GM18907 (cell line): ENCODE measurements around the gene PGF.

Source experiments
- ATAC-seq: cut with Tn5 transposase; IDR thresholded peaks from one replicate; pipeline ENCODE4 v1.9.1; 2021; ENCODE audit warnings: mild to moderate bottlenecking, moderate library complexity; ENCODE audit not compliant: unreplicated experiment

PGF gene

GRCh38 chr14:74921053-74921620 lies 34.3 kb downstream of the PGF start:
- ATAC-seq = no peak

GRCh38 chr14:74920281-74920680 lies 35.1 kb downstream of the PGF start:
- ATAC-seq = no peak

GRCh38 chr14:74919421-74920165 lies 35.8 kb downstream of the PGF start:
- ATAC-seq = no peak

GRCh38 chr14:74918380-74918779 lies 37.0 kb downstream of the PGF start:
- ATAC-seq = no peak

DNA sequence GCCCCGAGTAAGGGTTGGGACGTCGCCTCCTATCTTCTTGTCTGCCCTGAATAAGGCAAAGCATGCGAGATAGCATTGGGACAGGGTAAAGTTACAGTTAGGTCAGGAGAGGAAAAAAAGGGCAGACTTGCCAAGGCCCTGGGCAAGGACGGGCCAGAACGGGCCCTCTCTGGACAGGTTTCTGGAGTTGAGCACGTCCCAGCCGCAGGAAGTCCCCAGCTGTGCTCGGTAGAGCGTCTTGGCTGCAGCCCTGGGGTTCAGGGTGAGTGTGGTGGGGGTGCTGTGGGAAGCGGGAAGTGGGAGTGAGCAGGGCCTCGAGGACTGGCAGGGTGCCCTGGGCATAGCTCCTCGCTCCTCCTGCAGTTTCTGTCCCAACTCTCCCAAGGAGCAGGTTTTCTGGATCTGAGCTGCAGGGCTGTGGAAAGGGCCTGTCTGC lies 37.7 kb downstream of the PGF start:
- no peak for ATAC-seq

- no peak for ATAC-seq
Observed at GRCh38 chr14:74917178-74917543, 38.2 kb downstream of the PGF start.

GRCh38 chr14:74915826-74916225 lies 39.6 kb downstream of the PGF start:
- ATAC-seq = no peak

DNA sequence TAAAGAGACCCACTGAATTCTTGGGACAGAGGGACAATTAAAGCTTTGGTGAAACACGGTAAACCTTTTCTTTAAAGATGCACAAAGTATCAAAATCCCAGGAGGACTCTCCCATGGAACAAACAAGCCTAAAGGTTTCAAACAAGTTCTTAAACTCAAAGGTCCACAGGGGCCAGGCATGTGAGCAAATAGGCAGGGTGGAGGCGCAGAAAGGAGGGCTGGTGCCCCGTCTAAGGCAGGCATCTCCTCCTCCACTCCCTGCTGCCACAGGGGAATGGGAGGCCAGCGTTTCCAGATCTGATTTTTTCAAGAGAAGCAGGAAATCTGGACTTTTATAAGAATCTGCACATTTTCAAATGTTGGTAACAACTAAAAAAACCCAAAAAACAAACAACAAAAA lies 40.0 kb downstream of the PGF start:
- no peak for ATAC-seq

DNA sequence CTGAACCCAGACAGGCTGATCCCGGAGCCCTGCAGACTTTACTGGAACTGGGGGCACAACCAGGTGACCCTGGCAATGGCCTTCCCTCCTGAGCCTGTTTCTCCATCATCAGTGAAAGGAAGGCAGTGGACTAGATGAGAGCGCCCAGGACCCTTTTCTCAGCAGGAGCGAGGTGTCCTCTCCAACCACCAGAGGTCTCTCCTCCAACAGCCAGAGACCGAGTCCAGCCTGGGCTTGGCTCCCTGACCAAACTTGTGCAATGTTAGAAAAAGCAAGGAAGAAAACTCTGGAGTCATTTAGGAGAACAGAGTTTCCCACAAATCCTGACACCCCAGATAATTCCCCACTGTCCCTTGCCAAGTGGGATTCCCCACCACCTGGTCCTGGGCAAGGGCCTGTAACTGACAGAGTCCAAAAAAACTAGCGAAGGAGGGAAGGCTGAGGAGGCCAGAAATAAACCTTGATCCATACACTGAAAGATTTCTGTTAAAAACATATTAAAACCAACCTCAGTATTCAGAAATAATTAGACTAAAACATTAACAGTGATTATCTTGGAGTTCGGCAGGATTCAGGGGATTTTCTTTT lies 41.3 kb downstream of the PGF start:
- no peak for ATAC-seq

GRCh38 chr14:74913393-74913910 lies 41.9 kb downstream of the PGF start:
- ATAC-seq = no peak

DNA sequence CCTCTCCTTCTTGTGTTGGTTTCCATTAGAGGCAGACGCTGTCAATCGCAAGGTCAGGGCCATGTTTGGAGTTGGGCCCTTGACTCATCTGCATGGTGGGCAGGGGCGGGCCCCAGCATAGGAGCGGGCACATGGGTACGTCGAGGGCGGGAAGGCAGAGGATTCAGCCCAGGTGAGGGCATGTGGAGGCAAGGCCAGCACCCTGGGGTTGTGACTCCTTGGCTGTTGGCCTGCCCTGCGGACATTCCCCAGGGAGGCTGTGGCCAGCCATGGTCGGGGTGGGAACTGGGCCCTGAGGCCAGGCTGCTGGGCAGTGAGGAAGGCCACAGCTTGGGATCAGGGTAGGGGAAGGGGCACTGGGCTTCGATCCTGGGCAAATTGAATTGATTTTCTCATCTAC lies 42.6 kb downstream of the PGF start:
- no peak for ATAC-seq

GRCh38 chr14:74912111-74912510 lies 43.3 kb downstream of the PGF start:
- no peak for ATAC-seq

DNA sequence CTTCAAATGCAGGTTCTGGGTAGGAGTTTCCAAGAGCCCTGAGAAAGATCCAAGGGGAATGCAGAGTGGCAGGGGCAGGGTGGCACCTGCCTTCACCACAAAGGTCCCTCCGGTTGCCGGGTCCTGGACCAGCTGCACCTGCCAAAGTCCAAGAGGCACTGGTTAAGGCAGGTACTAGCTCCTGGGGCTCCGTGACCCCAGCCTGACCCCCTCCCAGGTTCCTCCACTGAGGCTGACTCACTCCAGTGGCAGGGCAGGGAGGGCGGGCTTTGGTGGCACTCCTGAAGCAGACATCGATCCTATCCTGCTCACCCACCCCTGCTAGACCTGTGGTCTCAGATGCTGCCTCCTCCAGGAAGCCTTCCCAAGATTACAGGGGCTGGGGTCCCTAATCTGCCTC lies 43.7 kb downstream of the PGF start:
- no peak for ATAC-seq

GRCh38 chr14:74911221-74911620 lies 44.2 kb downstream of the PGF start:
- no peak for ATAC-seq

DNA sequence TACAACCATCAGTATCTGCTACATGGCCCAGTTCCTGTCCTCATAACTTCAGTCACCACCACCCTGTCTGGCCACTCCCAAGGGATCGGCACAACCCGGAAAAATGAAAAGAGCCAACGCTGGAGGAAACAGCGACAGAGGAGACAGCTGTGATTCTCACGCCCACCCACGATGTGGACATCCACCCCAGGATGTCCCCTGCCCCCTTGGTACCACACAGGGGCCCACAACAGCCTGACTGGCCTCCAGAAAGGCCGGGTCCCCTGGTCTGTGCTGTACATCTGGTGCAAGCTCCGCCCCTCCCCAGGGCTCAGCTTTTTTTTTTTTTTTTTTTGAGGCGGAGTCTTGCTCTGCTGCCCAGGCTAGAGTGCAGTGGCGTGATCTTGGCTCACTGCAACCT lies 44.8 kb downstream of the PGF start:
- no peak for ATAC-seq

DNA sequence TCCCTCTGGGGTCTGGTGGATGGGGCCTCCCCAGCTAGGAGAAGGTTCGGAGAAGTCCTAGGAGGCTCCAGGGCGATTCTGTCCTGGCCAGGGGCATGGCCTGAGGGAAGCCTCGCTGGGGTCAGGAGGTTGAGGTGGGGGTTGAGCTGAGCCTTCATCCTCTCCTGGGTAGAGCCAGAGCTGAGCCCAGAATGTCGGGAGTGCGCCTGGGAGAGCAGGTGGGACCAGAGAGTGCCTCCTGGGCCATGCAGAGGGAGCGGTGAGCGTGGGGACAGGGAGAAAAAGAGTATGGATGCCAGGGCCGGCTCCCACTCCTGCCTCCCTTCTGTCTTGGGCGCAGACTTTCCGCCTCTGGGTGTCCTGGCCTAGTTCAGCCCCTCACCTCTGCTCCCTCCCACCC lies 45.5 kb downstream of the PGF start:
- no peak for ATAC-seq

DNA sequence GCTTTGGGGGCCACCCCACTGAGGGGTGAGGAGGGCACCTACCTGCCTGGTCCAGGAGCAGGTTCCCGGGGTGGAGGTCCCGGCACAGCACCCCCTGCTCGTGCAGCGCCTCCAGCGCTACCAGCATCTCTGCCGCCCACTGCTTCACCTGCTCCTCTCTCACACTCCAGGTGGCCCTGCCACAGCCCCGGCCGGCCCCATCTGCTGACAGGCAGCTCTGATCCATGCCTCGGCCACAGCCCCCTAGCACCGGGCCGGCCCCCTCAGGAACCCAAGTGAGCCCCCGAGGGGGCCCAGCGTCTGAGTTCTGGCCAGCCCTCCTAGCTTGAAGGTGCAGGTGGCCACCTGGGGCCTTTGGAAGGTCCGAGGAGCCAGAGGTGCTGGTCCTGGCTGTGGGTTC lies 45.9 kb downstream of the PGF start:
- no peak for ATAC-seq

GRCh38 chr14:74908861-74909341 lies 46.5 kb downstream of the PGF start:
- ATAC-seq = no peak

DNA sequence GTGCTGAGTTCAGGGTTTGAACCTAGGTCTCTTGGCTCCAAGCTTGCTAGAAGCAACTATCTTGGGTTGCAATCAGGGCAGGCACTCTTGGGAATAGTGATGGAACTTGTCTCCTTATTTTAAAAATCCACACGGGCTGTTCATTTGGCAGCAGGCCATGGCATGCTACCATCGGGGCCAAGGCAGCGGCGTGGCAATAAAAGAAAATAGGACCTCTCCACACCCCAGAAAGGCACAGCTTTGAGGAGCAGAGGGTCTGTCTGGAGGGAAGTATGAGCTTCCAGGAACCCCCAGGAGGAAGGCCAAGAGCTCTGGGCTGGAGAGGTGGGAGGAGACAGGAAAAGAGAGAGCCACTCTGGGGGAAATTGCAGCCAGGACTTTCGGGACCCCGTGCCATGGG lies 47.7 kb downstream of the PGF start:
- ATAC-seq = no peak

- no peak for ATAC-seq
Observed at GRCh38 chr14:74906925-74907521, 48.4 kb downstream of the PGF start.

GRCh38 chr14:74905595-74906142 lies 49.7 kb downstream of the PGF start:
- ATAC-seq = no peak
